Mesenchymal stem cell (in vitro differentiated cells and primary cell): ENCODE results near the gene RPS15.

ENCODE experiments used
- DNase-seq: peaks from one replicate; pipeline ENCODE4 v3.0.0-alpha.2; 2013
- H2AFZ ChIP-seq: one replicate; pipeline ENCODE4 v1.6.1; 2013; ENCODE audit warnings: low read depth, mild to moderate bottlenecking, control low read depth, inconsistent platforms, low read length, moderate library complexity
- H2AK5ac ChIP-seq: 2 replicates; pipeline ENCODE4 v1.6.1; 2013; ENCODE audit warnings: low read length, moderate library complexity, mild to moderate bottlenecking, inconsistent platforms; ENCODE audit not compliant: severe bottlenecking
- H2BK120ac ChIP-seq: one replicate; pipeline ENCODE4 v1.6.1; 2013; ENCODE audit warnings: low read depth, mild to moderate bottlenecking, inconsistent platforms, low read length, moderate library complexity
- H2BK12ac ChIP-seq, 2 experiments: one replicate each; pipeline ENCODE4 v1.6.1; 2013; ENCODE audit warnings: inconsistent platforms in 2 of 2, low read length in 2 of 2, mild to moderate bottlenecking in 2 of 2, moderate library complexity in 2 of 2, control low read depth in 1 of 2
- H2BK15ac ChIP-seq: one replicate; pipeline ENCODE4 v1.6.1; 2013; ENCODE audit warnings: mild to moderate bottlenecking, low read depth, inconsistent platforms; ENCODE audit not compliant: poor library complexity, severe bottlenecking
- H2BK5ac ChIP-seq: 2 replicates; pipeline ENCODE4 v1.6.1; 2013; ENCODE audit warnings: low read depth, mild to moderate bottlenecking, low read length, control low read depth, inconsistent platforms; ENCODE audit not compliant: poor library complexity, severe bottlenecking
- H3K14ac ChIP-seq, 2 experiments: one replicate each; pipeline ENCODE4 v1.6.1; 2013; ENCODE audit warnings: inconsistent platforms in 2 of 2, low read length in 2 of 2, control low read depth in 1 of 2, mild to moderate bottlenecking in 1 of 2, moderate library complexity in 1 of 2
- H3K18ac ChIP-seq, 2 experiments: one replicate each; pipeline ENCODE4 v1.6.1; 2013; ENCODE audit warnings: inconsistent platforms in 2 of 2, low read length in 2 of 2, control low read depth in 1 of 2, low read depth in 1 of 2, mild to moderate bottlenecking in 1 of 2
- H3K23ac ChIP-seq, 2 experiments: one replicate each; pipeline ENCODE4 v1.6.1; 2013; ENCODE audit warnings: inconsistent platforms in 2 of 2, low read length in 2 of 2, mild to moderate bottlenecking in 2 of 2, moderate library complexity in 2 of 2, control low read depth in 1 of 2
- H3K27ac ChIP-seq: 2 replicates; pipeline ENCODE4 v1.5.1; 2013; ENCODE audit warnings: mild to moderate bottlenecking, moderate library complexity, low read length, control low read depth, inconsistent platforms; ENCODE audit not compliant: poor library complexity, severe bottlenecking
- H3K27me3 ChIP-seq, 2 experiments: 2 replicates each; pipeline versions ENCODE4 v1.6.1 to v1.7.0; 2013; ENCODE audit warnings: low read length in 2 of 2, mild to moderate bottlenecking in 2 of 2, moderate library complexity in 2 of 2, control low read depth in 1 of 2, inconsistent platforms in 1 of 2; ENCODE audit not compliant: control insufficient read depth in 1 of 2, insufficient read depth in 1 of 2
- H3K36me3 ChIP-seq, 2 experiments: 2 replicates each; pipeline versions ENCODE4 v1.6.1 to v1.7.0; 2013; ENCODE audit warnings: low read length in 2 of 2, control low read depth in 1 of 2, inconsistent platforms in 1 of 2, low read depth in 1 of 2, mild to moderate bottlenecking in 1 of 2; ENCODE audit not compliant: insufficient read depth in 2 of 2, control insufficient read depth in 1 of 2
- H3K4ac ChIP-seq, 2 experiments: one replicate each; pipeline ENCODE4 v1.6.1; 2013; ENCODE audit warnings: inconsistent platforms in 2 of 2, low read length in 2 of 2, mild to moderate bottlenecking in 2 of 2, moderate library complexity in 2 of 2, control low read depth in 1 of 2, low read depth in 1 of 2
- H3K4me1 ChIP-seq: 2 replicates; pipeline ENCODE4 v1.6.1; 2013; ENCODE audit warnings: low read depth, low read length, control low read depth; ENCODE audit not compliant: control insufficient read depth, insufficient read depth
- H3K4me2 ChIP-seq: 2 replicates; pipeline ENCODE4 v1.6.1; 2013; ENCODE audit warnings: low read length, mild to moderate bottlenecking, inconsistent platforms; ENCODE audit not compliant: poor library complexity, severe bottlenecking
- H3K4me3 ChIP-seq, 2 experiments: 2 replicates each; pipeline versions ENCODE4 v1.5.1 to v1.7.0; 2013; ENCODE audit warnings: low read length in 2 of 2, mild to moderate bottlenecking in 2 of 2, control low read depth in 1 of 2, low read depth in 1 of 2; ENCODE audit not compliant: insufficient read depth in 1 of 2
- H3K79me1 ChIP-seq: replicated peaks from 2 replicates; pipeline ENCODE4 v1.6.1; 2013; ENCODE audit warnings: mild to moderate bottlenecking, control low read depth, low read length, inconsistent platforms; ENCODE audit not compliant: poor library complexity, severe bottlenecking
- H3K9ac ChIP-seq: 2 replicates; pipeline ENCODE4 v1.7.0; 2013; ENCODE audit warnings: mild to moderate bottlenecking, low read length, moderate library complexity
- H3K9me3 ChIP-seq: 2 replicates; pipeline ENCODE4 v1.7.0; 2013; ENCODE audit warnings: mild to moderate bottlenecking, low read length; ENCODE audit not compliant: control insufficient read depth
- H4K8ac ChIP-seq: one replicate; pipeline ENCODE4 v1.6.1; 2013; ENCODE audit warnings: inconsistent platforms, mild to moderate bottlenecking, low read length, moderate library complexity
- H4K91ac ChIP-seq: one replicate; pipeline ENCODE4 v1.6.1; 2013; ENCODE audit warnings: mild to moderate bottlenecking, low read length, inconsistent platforms
- WGBS: methylation state at CpG from one replicate; pipeline ENCODE4 v1.1.7; 2013; ENCODE audit warnings: mixed read lengths; 5-methylcytosine and 5-hydroxymethylcytosine counted together

The RPS15 gene

GRCh38 chr19:1486720-1487575 lies 48.8 kb downstream of the RPS15 start:
- Histone ChIP-seq H3K9me3 (no peaks in the 10 kb centered on the region), H2BK120ac (no peak overlapping the region), H2AFZ (no peak overlapping the region), H4K91ac (peak overlapping the region; percentile 23), H3K79me1 (peaks cover 5% of the 10 kb centered on the region), H2BK12ac (no peak overlapping the region), H2BK5ac (no peak overlapping the region), H3K18ac (no peak overlapping the region), H2BK15ac (no peak overlapping the region), H3K9ac (no peak overlapping the region), H3K4ac (no peak overlapping the region), H3K14ac (no peak overlapping the region), H3K36me3 (peaks cover 0 to 24% of the 10 kb centered on the region in 2 experiments), H3K4me1 (peaks cover 19% of the 10 kb centered on the region), H3K27ac (no peak overlapping the region), H3K23ac (no peak overlapping the region), H3K27me3 (peaks cover 3 to 9% of the 10 kb centered on the region in 2 experiments), H3K4me3 (no peak overlapping the region), H2AK5ac (no peak overlapping the region), H4K8ac (no peak overlapping the region), H3K4me2 (no peak overlapping the region)
- WGBS: 91% methylated on average over 49 of the region's 56 CpGs
- DNase-seq: no peak

- Histone ChIP-seq H3K4me3 (no peak overlapping the region), H3K23ac (no peak overlapping the region), H3K4ac (no peak overlapping the region), H2BK5ac (no peak overlapping the region), H3K27me3 (peaks cover 3 to 16% of the 10 kb centered on the region in 2 experiments), H3K4me1 (peaks cover 19% of the 10 kb centered on the region), H2BK120ac (no peak overlapping the region), H3K9me3 (no peaks in the 10 kb centered on the region), H3K79me1 (peaks cover 5% of the 10 kb centered on the region), H2BK15ac (no peak overlapping the region), H3K27ac (no peak overlapping the region), H2AFZ (no peak overlapping the region), H2BK12ac (no peak overlapping the region), H2AK5ac (no peak overlapping the region), H4K91ac (peak overlapping the region; percentile 55), H3K14ac (no peak overlapping the region), H4K8ac (peak overlapping the region; percentile 12), H3K36me3 (peaks cover 0 to 18% of the 10 kb centered on the region in 2 experiments), H3K9ac (no peak overlapping the region), H3K18ac (no peak overlapping the region), H3K4me2 (no peak overlapping the region)
- no peak for DNase-seq
- WGBS: 90% methylated on average over 40 of the region's 40 CpGs
Measured at GRCh38 chr19:1487576-1488281, 49.5 kb downstream of the RPS15 start.

- Histone ChIP-seq H2BK12ac (no peak overlapping the region), H3K4me3 (no peak overlapping the region), H3K14ac (no peak overlapping the region), H2BK5ac (no peak overlapping the region), H3K36me3 (peaks cover 0 to 16% of the 10 kb centered on the region in 2 experiments), H3K4me2 (no peak overlapping the region), H3K9me3 (no peaks in the 10 kb centered on the region), H4K91ac (peak overlapping the region; percentile 55), H2BK15ac (no peak overlapping the region), H3K18ac (no peak overlapping the region), H2AFZ (no peak overlapping the region), H3K79me1 (peaks cover 5% of the 10 kb centered on the region), H3K27ac (no peak overlapping the region), H3K4me1 (peaks cover 19% of the 10 kb centered on the region), H3K4ac (no peak overlapping the region), H2AK5ac (no peak overlapping the region), H2BK120ac (no peak overlapping the region), H3K27me3 (peaks cover 3 to 21% of the 10 kb centered on the region in 2 experiments), H3K9ac (no peak overlapping the region), H4K8ac (peak overlapping the region; percentile 12), H3K23ac (no peak overlapping the region)
- DNase-seq: no peak
- WGBS: 94% methylated on average over 11 of the region's 11 CpGs
Measured at GRCh38 chr19:1488282-1488601, 50.0 kb downstream of the RPS15 start.
